Measurements from ENCODE around the gene CATSPERE. TPM values are rescaled to one million over a fixed set of nuclear protein-coding genes. Genes with fewer than 3 reads are reported as not detected.

Gene CATSPERE, protein sequence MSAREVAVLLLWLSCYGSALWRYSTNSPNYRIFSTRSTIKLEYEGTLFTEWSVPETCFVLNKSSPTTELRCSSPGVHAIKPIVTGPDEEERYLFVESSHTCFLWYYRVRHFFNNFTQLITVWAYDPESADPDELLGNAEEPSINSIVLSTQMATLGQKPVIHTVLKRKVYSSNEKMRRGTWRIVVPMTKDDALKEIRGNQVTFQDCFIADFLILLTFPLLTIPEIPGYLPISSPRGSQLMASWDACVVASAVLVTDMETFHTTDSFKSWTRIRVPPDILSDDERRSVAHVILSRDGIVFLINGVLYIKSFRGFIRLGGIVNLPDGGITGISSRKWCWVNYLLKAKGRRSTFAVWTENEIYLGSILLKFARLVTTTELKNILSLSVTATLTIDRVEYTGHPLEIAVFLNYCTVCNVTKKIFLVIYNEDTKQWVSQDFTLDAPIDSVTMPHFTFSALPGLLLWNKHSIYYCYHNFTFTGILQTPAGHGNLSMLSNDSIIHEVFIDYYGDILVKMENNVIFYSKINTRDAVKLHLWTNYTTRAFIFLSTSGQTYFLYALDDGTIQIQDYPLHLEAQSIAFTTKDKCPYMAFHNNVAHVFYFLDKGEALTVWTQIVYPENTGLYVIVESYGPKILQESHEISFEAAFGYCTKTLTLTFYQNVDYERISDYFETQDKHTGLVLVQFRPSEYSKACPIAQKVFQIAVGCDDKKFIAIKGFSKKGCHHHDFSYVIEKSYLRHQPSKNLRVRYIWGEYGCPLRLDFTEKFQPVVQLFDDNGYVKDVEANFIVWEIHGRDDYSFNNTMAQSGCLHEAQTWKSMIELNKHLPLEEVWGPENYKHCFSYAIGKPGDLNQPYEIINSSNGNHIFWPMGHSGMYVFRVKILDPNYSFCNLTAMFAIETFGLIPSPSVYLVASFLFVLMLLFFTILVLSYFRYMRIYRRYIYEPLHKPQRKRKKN
- total RNA-seq (1 to 10 TPM in 4 of 5 experiments, under 1 TPM in 1; 0.77 to 2.2 (median 1.7) TPM), polyA plus RNA-seq (under 1 TPM; 0.24 to 0.26 TPM), total RNA-seq (0.54 reads per million)

- peak within 1 kb of the TSS; percentile 77 for H3K4me3 ChIP-seq (ENCODE audit: low read length)
- POLR2A ChIA-PET: interaction anchor here (0.5 to 3.0 kb wide), 14 partner anchors 8 to 1491 kb away, joined by 3 to 20 read pairs (median 4); partner anchors contain the start of genes ADSS2, CEP170, COX20 and DESI2
- no peaks in the 10 kb centered on the region for H3K9me3 ChIP-seq (ENCODE audit: control insufficient read depth in 2 of 3, low read length in 3 of 3)
- H3K9me3 Mint-ChIP-seq: peaks cover 0 to 12% (median 0%) of the 10 kb centered on the region in 11 donors
- H3K36me3 ChIP-seq (ENCODE audit: control insufficient read depth in 2 of 3, insufficient read depth in 3 of 3, low read length in 3 of 3): no peaks in the 10 kb centered on the region
- peak; percentile 55 to 79 (median 76) for DNase-seq
- H3K27ac ChIP-seq (ENCODE audit: low read depth, low read length): peak within 1 kb of the TSS; percentile 78
- peaks cover 5 to 6% of the 10 kb centered on the region in 2 donors for H3K4me1 ChIP-seq (ENCODE audit: control insufficient read depth in 2 of 2, insufficient read depth in 2 of 2, low read length in 2 of 2)
- intact Hi-C loops (cut with micrococcal nuclease): loop anchor here (1.0 to 2.0 kb wide), 5 partner anchors 9 to 509 kb away; partner anchors contain the start of gene HNRNPU (in 1 of the 2)
- H3K27ac Mint-ChIP-seq: peak within 1 kb of the TSS; percentile 78 to 97 (median 90)
- peaks cover 0 to 14% (median 4%) of the 10 kb centered on the region in 5 donors for H3K36me3 Mint-ChIP-seq
- H3K4me1 Mint-ChIP-seq: peaks cover 6 to 16% (median 13%) of the 10 kb centered on the region in 7 donors
- no peaks in the 10 kb centered on the region for H3K27me3 ChIP-seq (ENCODE audit: control insufficient read depth in 2 of 2, insufficient read depth in 2 of 2, low read length in 2 of 2)
- peaks cover 0 to 2% (median 0%) of the 10 kb centered on the region in 5 donors for H3K27me3 Mint-ChIP-seq
- peak; percentile 99 for ATAC-seq
- H3K4me3 Mint-ChIP-seq: peak within 1 kb of the TSS; percentile 69 to 89 (median 82)
- CTCF ChIA-PET: interaction anchor here (0.7 to 1.0 kb wide), 2 partner anchors 15 to 141 kb away, joined by 3 to 4 read pairs; no protein-coding TSS in a partner anchor
These were observed at the start of gene CATSPERE for GRCh38 chr1:244461245-244462071. Gene CATSPERE (plus strand): TSS chr1:244461273. CDS start chr1:244461430, 157 bp downstream.

DNA sequence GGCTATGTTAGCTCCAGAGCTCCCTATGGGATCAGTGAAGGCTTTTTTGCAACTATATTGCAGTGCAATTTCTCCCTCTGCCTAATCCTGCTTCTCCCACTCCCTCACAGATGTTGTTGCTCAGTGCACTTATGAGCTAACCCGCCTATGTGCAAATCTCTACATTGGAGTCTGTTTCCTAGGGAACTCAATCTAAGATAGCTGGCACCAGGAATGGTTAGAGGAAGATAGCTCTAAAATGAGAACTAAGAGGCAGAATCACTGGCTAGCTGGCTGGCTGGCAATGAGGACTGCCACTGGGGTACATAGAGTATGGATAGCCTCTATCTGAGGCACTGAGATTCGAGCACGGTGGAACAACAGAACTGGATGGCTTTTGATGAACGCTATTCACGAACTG, 48.9 kb upstream of the CATSPERE start:
- DNase-seq: no peak
- Histone ChIP-seq H3K9me3 (ENCODE audit: control insufficient read depth in 2 of 3, low read length in 3 of 3) (no peaks in the 10 kb centered on the region), H3K4me3 (ENCODE audit: low read length) (no peak overlapping the region), H3K27ac (ENCODE audit: low read depth, low read length) (no peak overlapping the region), H3K36me3 (ENCODE audit: control insufficient read depth in 2 of 3, insufficient read depth in 3 of 3, low read length in 3 of 3) (peaks cover 22 to 94% (median 29%) of the 10 kb centered on the region in 3 experiments), H3K27me3 (ENCODE audit: control insufficient read depth in 2 of 2, insufficient read depth in 2 of 2, low read length in 2 of 2) (no peaks in the 10 kb centered on the region), H3K4me1 (ENCODE audit: control insufficient read depth in 2 of 2, insufficient read depth in 2 of 2, low read length in 2 of 2) (no peaks in the 10 kb centered on the region)
- peak overlapping the region in 1 of 9 donors; percentile 0 for H3K27ac Mint-ChIP-seq
- intact Hi-C loops (cut with micrococcal nuclease): no loop called here
- no peaks in the 10 kb centered on the region for H3K27me3 Mint-ChIP-seq
- ChIA-PET POLR2A (no interaction called here), CTCF (interaction anchor here (0.9 kb wide), 1 partner anchor 8 kb away, joined by 3 read pairs; no protein-coding TSS in a partner anchor)
- H3K4me3 Mint-ChIP-seq: no peak overlapping the region
- H3K36me3 Mint-ChIP-seq: peaks cover 43 to 97% (median 85%) of the 10 kb centered on the region in 5 donors
- ATAC-seq: no peak
- peaks cover 0 to 5% (median 0%) of the 10 kb centered on the region in 11 donors for H3K9me3 Mint-ChIP-seq
- peaks cover 0 to 21% (median 0%) of the 10 kb centered on the region in 7 donors for H3K4me1 Mint-ChIP-seq

GRCh38 chr1:244413736-244414135, 47.3 kb upstream of the CATSPERE start:
- Mint-ChIP-seq H3K27me3 (no peaks in the 10 kb centered on the region), H3K4me1 (peaks cover 0 to 21% (median 0%) of the 10 kb centered on the region in 7 donors), H3K36me3 (peaks cover 42 to 96% (median 79%) of the 10 kb centered on the region in 5 donors), H3K27ac (peak overlapping the region in 1 of 9 donors; percentile 39), H3K9me3 (no peaks in the 10 kb centered on the region), H3K4me3 (no peak overlapping the region)
- intact Hi-C loops (cut with micrococcal nuclease): no loop called here
- ATAC-seq (no peak), DNase-seq (no peak)
- Histone ChIP-seq H3K4me1 (ENCODE audit: control insufficient read depth in 2 of 2, insufficient read depth in 2 of 2, low read length in 2 of 2) (no peaks in the 10 kb centered on the region), H3K27ac (ENCODE audit: low read depth, low read length) (no peak overlapping the region), H3K36me3 (ENCODE audit: control insufficient read depth in 2 of 3, insufficient read depth in 3 of 3, low read length in 3 of 3) (peaks cover 22 to 95% (median 33%) of the 10 kb centered on the region in 3 experiments), H3K27me3 (ENCODE audit: control insufficient read depth in 2 of 2, insufficient read depth in 2 of 2, low read length in 2 of 2) (no peaks in the 10 kb centered on the region), H3K9me3 (ENCODE audit: control insufficient read depth in 2 of 3, low read length in 3 of 3) (no peaks in the 10 kb centered on the region), H3K4me3 (ENCODE audit: low read length) (no peak overlapping the region)
- POLR2A ChIA-PET: no interaction called here
- CTCF ChIA-PET: no interaction called here

DNA sequence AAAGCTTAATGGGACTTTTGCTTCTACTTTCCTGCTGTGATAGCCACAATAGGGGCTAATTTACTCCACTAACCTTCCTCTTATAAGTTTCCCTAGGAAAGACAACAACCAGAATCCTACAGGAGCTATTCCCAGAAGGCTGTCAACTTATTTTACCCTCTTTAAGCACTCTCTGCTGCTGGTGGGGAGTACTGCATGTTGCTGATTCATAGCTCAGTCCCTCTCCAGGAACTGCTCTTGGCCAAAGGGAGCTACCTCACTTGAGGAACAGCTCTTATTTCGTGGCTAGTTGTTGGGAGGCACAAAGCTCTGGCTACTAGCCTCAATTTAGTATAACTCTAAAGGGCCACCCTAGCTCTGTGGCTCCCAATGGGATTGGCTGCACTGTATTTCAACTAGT, 46.5 kb upstream of the CATSPERE start:
- ChIA-PET POLR2A (interaction anchor here (1.2 kb wide), 1 partner anchor 36 kb away, joined by 4 read pairs; no protein-coding TSS in a partner anchor), CTCF (no interaction called here)
- H3K36me3 Mint-ChIP-seq: peaks cover 40 to 96% (median 77%) of the 10 kb centered on the region in 5 donors
- Histone ChIP-seq H3K4me3 (ENCODE audit: low read length) (no peak overlapping the region), H3K27me3 (ENCODE audit: control insufficient read depth in 2 of 2, insufficient read depth in 2 of 2, low read length in 2 of 2) (no peaks in the 10 kb centered on the region), H3K27ac (ENCODE audit: low read depth, low read length) (no peak overlapping the region), H3K36me3 (ENCODE audit: control insufficient read depth in 2 of 3, insufficient read depth in 3 of 3, low read length in 3 of 3) (peaks cover 22 to 97% (median 33%) of the 10 kb centered on the region in 3 experiments), H3K9me3 (ENCODE audit: control insufficient read depth in 2 of 3, low read length in 3 of 3) (no peaks in the 10 kb centered on the region), H3K4me1 (ENCODE audit: control insufficient read depth in 2 of 2, insufficient read depth in 2 of 2, low read length in 2 of 2) (no peaks in the 10 kb centered on the region)
- intact Hi-C loops (cut with micrococcal nuclease): no loop called here
- peaks cover 0 to 21% (median 0%) of the 10 kb centered on the region in 7 donors for H3K4me1 Mint-ChIP-seq
- no peaks in the 10 kb centered on the region for H3K27me3 Mint-ChIP-seq
- no peak for ATAC-seq
- no peak for DNase-seq
- no peaks in the 10 kb centered on the region for H3K9me3 Mint-ChIP-seq
- H3K27ac Mint-ChIP-seq: no peak overlapping the region
- no peak overlapping the region for H3K4me3 Mint-ChIP-seq

DNA sequence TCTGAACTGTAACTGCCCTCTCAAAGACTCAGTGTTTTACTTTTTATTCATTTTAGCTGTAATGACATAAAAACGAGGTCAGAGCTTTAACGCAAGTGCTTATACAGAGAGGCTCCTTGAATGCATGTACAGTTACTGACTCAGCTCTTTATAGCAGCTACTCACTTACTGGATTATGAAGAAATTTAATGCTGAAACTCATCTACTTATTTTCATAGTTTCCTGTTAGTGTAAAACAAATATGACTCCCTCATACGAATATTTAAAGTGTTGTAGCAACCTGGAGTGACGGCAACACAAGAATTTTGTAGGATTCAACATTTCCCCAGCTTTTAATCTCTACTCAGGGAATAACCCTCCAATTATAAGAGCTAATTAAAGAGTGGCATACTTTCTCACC, 42.0 kb upstream of the CATSPERE start:
- H3K9me3 Mint-ChIP-seq: no peaks in the 10 kb centered on the region
- ChIA-PET POLR2A (no interaction called here), CTCF (interaction anchor here (0.6 kb wide), 1 partner anchor 619 kb away, joined by 3 read pairs; no protein-coding TSS in a partner anchor)
- H3K4me3 ChIP-seq (ENCODE audit: low read length): no peak overlapping the region
- intact Hi-C loops (cut with micrococcal nuclease): no loop called here
- peak overlapping the region in 1 of 9 donors; percentile 47 for H3K27ac Mint-ChIP-seq
- peaks cover 0 to 9% (median 0%) of the 10 kb centered on the region in 7 donors for H3K4me1 Mint-ChIP-seq
- no peak overlapping the region for H3K4me3 Mint-ChIP-seq
- H3K9me3 ChIP-seq (ENCODE audit: control insufficient read depth in 2 of 3, low read length in 3 of 3): no peaks in the 10 kb centered on the region
- DNase-seq: no peak
- H3K27me3 Mint-ChIP-seq: no peaks in the 10 kb centered on the region
- ATAC-seq: no peak
- no peaks in the 10 kb centered on the region for H3K27me3 ChIP-seq (ENCODE audit: control insufficient read depth in 2 of 2, insufficient read depth in 2 of 2, low read length in 2 of 2)
- peaks cover 23 to 74% (median 59%) of the 10 kb centered on the region in 5 donors for H3K36me3 Mint-ChIP-seq
- peaks cover 14 to 84% (median 37%) of the 10 kb centered on the region in 3 experiments for H3K36me3 ChIP-seq (ENCODE audit: control insufficient read depth in 2 of 3, insufficient read depth in 3 of 3, low read length in 3 of 3)
- H3K4me1 ChIP-seq (ENCODE audit: control insufficient read depth in 2 of 2, insufficient read depth in 2 of 2, low read length in 2 of 2): no peaks in the 10 kb centered on the region
- no peak overlapping the region for H3K27ac ChIP-seq (ENCODE audit: low read depth, low read length)
